B cell (primary cell): ENCODE data around the gene PLA2G2D. TPM values are rescaled to one million over a fixed set of nuclear protein-coding genes. Genes with fewer than 3 reads are reported as not detected.

Experiments
- ATAC-seq: fragments of 200-7000 bp; cut with Tn5 transposase; one replicate; pipeline ENCODE4 v1.10.0; 2021; ENCODE audit warnings: low read depth, mild to moderate bottlenecking, moderate number of reproducible peaks, moderate library complexity
- CTCF ChIA-PET: fragments of 350-600 bp; sonication (Branson Sonifier 250); formaldehyde crosslinking; loops from one replicate; lab custom pipeline; 2021; ENCODE audit warnings: antibody characterized with exemption, inconsistent platforms; lab: Charles Lee
- POLR2A ChIA-PET: fragments of 350-600 bp; sonication (Branson Sonifier 250); formaldehyde crosslinking; loops from one replicate; lab custom pipeline; 2021; ENCODE audit warnings: antibody characterized with exemption; lab: Charles Lee
- DNase-seq: peaks from one replicate; pipeline ENCODE4 v3.0.0; 2013
- H2AFZ ChIP-seq: 2 replicates; pipeline ENCODE4 v1.6.1; 2012; ENCODE audit warnings: mild to moderate bottlenecking, low read depth, low read length; ENCODE audit not compliant: insufficient read depth, poor library complexity, severe bottlenecking
- H3K27ac ChIP-seq, 2 donors: 1 replicate in 1 of 2; 2 replicates in 1 of 2; pipeline ENCODE4 v1.5.1; 2012 to 2013; ENCODE audit warnings: low read length in 2 of 2, mild to moderate bottlenecking in 2 of 2, moderate library complexity in 1 of 2
- H3K27me3 ChIP-seq, 4 experiments: fragments of 200-600 bp in 1 of 4; sonication (generic) in 1 of 4; replicated peaks in 1 of 4; 1 replicate in 2 of 4; 2 replicates in 2 of 4; pipeline versions ENCODE4 v1.6.1 to v1.7.0; 2013 to 2016; ENCODE audit warnings: low read length in 3 of 4, mild to moderate bottlenecking in 2 of 4, mixed read lengths in 1 of 4, moderate library complexity in 1 of 4; ENCODE audit not compliant: insufficient read depth in 4 of 4, control insufficient read depth in 3 of 4; ENCODE audit errors: control extremely low read depth in 1 of 4
- H3K36me3 ChIP-seq, 2 experiments: replicated peaks in 1 of 2; 1 replicate in 1 of 2; 2 replicates in 1 of 2; pipeline versions ENCODE4 v1.6.1 to v1.7.1; 2013; ENCODE audit warnings: low read length in 1 of 2; ENCODE audit not compliant: insufficient read depth in 2 of 2, control insufficient read depth in 1 of 2; ENCODE audit errors: control extremely low read depth in 1 of 2, extremely low read depth in 1 of 2
- H3K4me1 ChIP-seq, 2 donors: fragments of 200-600 bp in 1 of 2; sonication (generic) in 1 of 2; 1 replicate in 1 of 2; 2 replicates in 1 of 2; pipeline versions ENCODE4 v1.5.1 to v1.6.1; 2013 to 2017; ENCODE audit warnings: low read length in 2 of 2; ENCODE audit not compliant: control insufficient read depth in 2 of 2, insufficient read depth in 2 of 2
- H3K4me2 ChIP-seq: replicated peaks from 2 replicates; pipeline ENCODE3; 2012; ENCODE audit warnings: mild to moderate bottlenecking, low read depth, low read length; ENCODE audit not compliant: poor library complexity, severe bottlenecking
- H3K4me3 ChIP-seq, 5 experiments: fragments of 200-600 bp in 1 of 5; sonication (generic) in 1 of 5; 1 replicate in 3 of 5; 2 replicates in 2 of 5; pipeline versions ENCODE4 v1.5.1 to v1.7.0; 2011 to 2016; ENCODE audit warnings: low read length in 4 of 5, mild to moderate bottlenecking in 4 of 5, low read depth in 2 of 5, control low read depth in 1 of 5, moderate library complexity in 1 of 5; ENCODE audit not compliant: insufficient read depth in 1 of 5; ENCODE audit errors: control extremely low read depth in 1 of 5, extremely low read depth in 1 of 5
- H3K79me2 ChIP-seq: fragments of 200-600 bp; sonication (generic); one replicate; pipeline ENCODE4 v1.6.0; 2016; ENCODE audit warnings: low read length; ENCODE audit not compliant: control insufficient read depth, insufficient read depth
- H3K9ac ChIP-seq: fragments of 200-600 bp; sonication (generic); 2 replicates; pipeline ENCODE4 v1.6.1; 2017; ENCODE audit warnings: mild to moderate bottlenecking, low read length, moderate library complexity
- H3K9me3 ChIP-seq, 3 donors: one replicate each; pipeline versions ENCODE4 v1.6.1 to v1.7.1; 2013; ENCODE audit warnings: low read length in 2 of 3; ENCODE audit not compliant: control insufficient read depth in 2 of 3, insufficient read depth in 1 of 3; ENCODE audit errors: control extremely low read depth in 1 of 3
- H4K20me1 ChIP-seq: 2 replicates; pipeline ENCODE4 v1.6.0; 2012; ENCODE audit warnings: mild to moderate bottlenecking, low read length; ENCODE audit not compliant: insufficient read depth, control insufficient read depth, poor library complexity, severe bottlenecking
- H3K27ac Mint-ChIP-seq: one replicate; pipeline ENCODE4 v1.8.0; 2021; ENCODE audit warnings: mixed read lengths
- H3K27me3 Mint-ChIP-seq: one replicate; pipeline ENCODE4 v1.8.0; 2021; ENCODE audit warnings: mixed read lengths
- H3K4me1 Mint-ChIP-seq: one replicate; pipeline ENCODE4 v1.8.0; 2021; ENCODE audit warnings: mixed read lengths
- H3K4me3 Mint-ChIP-seq: one replicate; pipeline ENCODE4 v1.8.0; 2021; ENCODE audit warnings: mixed read lengths
- H3K9me3 Mint-ChIP-seq: one replicate; pipeline ENCODE4 v1.8.0; 2022; ENCODE audit warnings: mixed read lengths; ENCODE audit not compliant: insufficient read depth
- EZH2 ChIP-seq: IDR thresholded peaks from 2 replicates; pipeline ENCODE4 v1.6.1; 2012; ENCODE audit warnings: borderline replicate concordance, low read depth, mild to moderate bottlenecking, moderate library complexity, low read length; ENCODE audit not compliant: insufficient read depth, poor library complexity, severe bottlenecking
- WGBS: methylation state at CpG from one replicate; pipeline ENCODE4 v1.1.5; 2013; ENCODE audit warnings: missing lambda C conversion rate; ENCODE audit not compliant: insufficient coverage; 5-methylcytosine and 5-hydroxymethylcytosine counted together
- intact Hi-C: fragments of 100-400 bp; cut with micrococcal nuclease; formaldehyde crosslinking; loops from one replicate; pipeline ENCODE4 v1.10.0; 2022
- polyA plus RNA-seq: library from polyadenylated mRNA; depleted of rRNA; stranded (reverse); fragments of >200 nt; gene quantifications from 2 replicates; pipeline ENCODE4 v1.2.3, GENCODE V29; 2012
- total RNA-seq, 2 donors: library from RNA; stranded (reverse); fragments of 120-200 nt in 1 of 2; gene quantifications; 1 replicate in 1 of 2; 2 replicates in 1 of 2; pipeline versions ENCODE4 v1.2.3 to v1.2.4, GENCODE V29; 2013 to 2022
- TF ChIP-seq, protein P1 (sequence below): fragments of 200-600 bp; IDR thresholded peaks from one replicate; pipeline ENCODE4 v1.8.0; 2022; ENCODE audit warnings: antibody characterized with exemption, mild to moderate bottlenecking

The PLA2G2D gene
- total and polyA plus RNA-seq, 2 donors (not counting 1 experiment from before 2014, with no cell fraction given), result 2.3 to 2.8 TPM

DNA sequence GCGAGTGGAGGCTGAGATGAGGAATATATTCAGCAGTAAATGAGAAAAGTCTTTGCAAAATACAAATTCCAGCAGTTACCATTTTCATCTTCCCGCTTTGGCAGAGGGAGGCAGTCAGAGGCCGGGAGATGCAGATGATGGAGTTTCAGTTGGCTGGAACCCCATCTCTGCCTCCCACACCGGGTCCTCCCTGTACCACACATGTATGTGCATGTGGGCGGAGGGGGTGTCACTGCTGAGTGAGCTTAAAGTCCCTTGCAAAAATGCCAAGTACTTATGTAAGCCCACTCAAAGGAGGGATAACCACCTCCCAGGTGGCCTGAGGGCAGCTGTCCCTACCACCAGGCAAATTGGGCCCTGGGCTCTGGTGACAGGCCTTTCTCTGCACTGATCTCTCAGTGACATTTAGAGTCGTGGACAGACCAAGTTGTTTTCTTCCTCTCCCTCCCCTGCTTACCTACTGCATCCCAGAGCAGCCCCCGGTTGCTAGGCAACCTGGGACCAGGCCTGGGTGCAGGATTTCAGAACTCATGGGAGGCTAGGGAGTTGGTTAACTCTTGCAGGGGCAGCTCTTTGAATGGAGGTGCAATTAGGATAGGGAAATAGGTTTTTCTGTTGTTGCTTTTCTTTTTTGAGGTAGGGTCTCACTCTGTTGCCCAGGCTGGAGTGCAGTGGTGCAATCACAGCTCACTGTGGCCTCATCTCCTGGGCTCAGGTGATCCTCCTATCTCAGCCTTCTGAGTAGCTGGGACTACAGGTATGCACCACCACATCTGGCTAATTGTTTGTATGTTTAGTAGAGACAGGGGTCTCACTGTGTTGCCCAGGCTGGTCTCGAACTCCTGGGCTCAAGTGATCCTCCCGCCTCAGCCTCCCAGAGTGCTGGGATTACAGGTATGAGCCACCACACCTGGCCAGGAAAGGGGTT lies 49.5 kb upstream of the PLA2G2D start:
- peaks cover 0 to 50% (median 4%) of the 10 kb centered on the region in 3 donors for H3K9me3 ChIP-seq
- no peaks in the 10 kb centered on the region for H4K20me1 ChIP-seq
- DNase-seq (no peak), ATAC-seq (no peak)
- WGBS, result 100% methylated on average over 2 of the region's 9 CpGs
- peaks cover 15% of the 10 kb centered on the region for H3K4me1 Mint-ChIP-seq
- no peaks in the 10 kb centered on the region for H3K79me2 ChIP-seq
- H3K9me3 Mint-ChIP-seq, result peaks cover 8% of the 10 kb centered on the region
- ChIA-PET CTCF (interaction anchor here (0.8 to 1.3 kb wide), 3 partner anchors 10 to 24 kb away, joined by 3 to 5 read pairs (median 4); no protein-coding TSS in a partner anchor), POLR2A (no interaction called here)
- H3K27ac ChIP-seq, result no peak overlapping the region
- H3K4me3 Mint-ChIP-seq, result no peak overlapping the region
- H3K4me2 ChIP-seq, result no peak overlapping the region
- peaks cover 24% of the 10 kb centered on the region for H3K27me3 Mint-ChIP-seq
- no peak overlapping the region for H3K4me3 ChIP-seq
- H3K27ac Mint-ChIP-seq, result no peak overlapping the region
- intact Hi-C loops, result no loop called here
- H3K27me3 ChIP-seq, result peaks cover 0 to 7% (median 0%) of the 10 kb centered on the region in 4 experiments
- TF ChIP-seq, protein P1, sequence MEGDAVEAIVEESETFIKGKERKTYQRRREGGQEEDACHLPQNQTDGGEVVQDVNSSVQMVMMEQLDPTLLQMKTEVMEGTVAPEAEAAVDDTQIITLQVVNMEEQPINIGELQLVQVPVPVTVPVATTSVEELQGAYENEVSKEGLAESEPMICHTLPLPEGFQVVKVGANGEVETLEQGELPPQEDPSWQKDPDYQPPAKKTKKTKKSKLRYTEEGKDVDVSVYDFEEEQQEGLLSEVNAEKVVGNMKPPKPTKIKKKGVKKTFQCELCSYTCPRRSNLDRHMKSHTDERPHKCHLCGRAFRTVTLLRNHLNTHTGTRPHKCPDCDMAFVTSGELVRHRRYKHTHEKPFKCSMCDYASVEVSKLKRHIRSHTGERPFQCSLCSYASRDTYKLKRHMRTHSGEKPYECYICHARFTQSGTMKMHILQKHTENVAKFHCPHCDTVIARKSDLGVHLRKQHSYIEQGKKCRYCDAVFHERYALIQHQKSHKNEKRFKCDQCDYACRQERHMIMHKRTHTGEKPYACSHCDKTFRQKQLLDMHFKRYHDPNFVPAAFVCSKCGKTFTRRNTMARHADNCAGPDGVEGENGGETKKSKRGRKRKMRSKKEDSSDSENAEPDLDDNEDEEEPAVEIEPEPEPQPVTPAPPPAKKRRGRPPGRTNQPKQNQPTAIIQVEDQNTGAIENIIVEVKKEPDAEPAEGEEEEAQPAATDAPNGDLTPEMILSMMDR, result no peak
- no peak for TF ChIP-seq EZH2
- H3K4me1 ChIP-seq, result peaks cover 14 to 17% of the 10 kb centered on the region in 2 donors
- no peak overlapping the region for H2AFZ ChIP-seq
- H3K36me3 ChIP-seq, result no peaks in the 10 kb centered on the region
- H3K9ac ChIP-seq, result no peak overlapping the region

- no peak overlapping the region for H3K4me3 ChIP-seq
- H3K27ac Mint-ChIP-seq, result no peak overlapping the region
- peaks cover 0 to 10% (median 0%) of the 10 kb centered on the region in 4 experiments for H3K27me3 ChIP-seq
- H3K4me2 ChIP-seq, result no peak overlapping the region
- DNase-seq, result no peak
- H3K4me3 Mint-ChIP-seq, result no peak overlapping the region
- CTCF ChIA-PET, result interaction anchor here (0.8 to 0.9 kb wide), 2 partner anchors 16 to 251 kb away, joined by 3 read pairs; no protein-coding TSS in a partner anchor
- no peak for TF ChIP-seq EZH2
- TF ChIP-seq, protein P1, result no peak
- POLR2A ChIA-PET, result no interaction called here
- peaks cover 12% of the 10 kb centered on the region for H3K4me1 Mint-ChIP-seq
- H3K79me2 ChIP-seq, result no peaks in the 10 kb centered on the region
- H3K36me3 ChIP-seq, result no peaks in the 10 kb centered on the region
- H2AFZ ChIP-seq, result no peak overlapping the region
- intact Hi-C loops, result no loop called here
- peaks cover 24% of the 10 kb centered on the region for H3K27me3 Mint-ChIP-seq
- H3K27ac ChIP-seq, result no peak overlapping the region
- 90% methylated on average over 7 of the region's 8 CpGs for WGBS
- ATAC-seq, result no peak
- peaks cover 16% of the 10 kb centered on the region for H3K9me3 Mint-ChIP-seq
- peaks cover 12 to 16% of the 10 kb centered on the region in 2 donors for H3K4me1 ChIP-seq
- no peak overlapping the region for H3K9ac ChIP-seq
- H3K9me3 ChIP-seq, result peaks cover 0 to 63% (median 4%) of the 10 kb centered on the region in 3 donors
- no peaks in the 10 kb centered on the region for H4K20me1 ChIP-seq
These were observed 47.8 kb upstream of the PLA2G2D start for GRCh38 chr1:20167126-20167525.
